Endothelial cell (in vitro differentiated cells): ENCODE results near the gene ETNK1. TPM values are rescaled to one million over a fixed set of nuclear protein-coding genes. Genes with fewer than 3 reads are reported as not detected.

ENCODE experiments used
- DNase-seq: peaks from one replicate; pipeline ENCODE4 v3.0.0; 2021; ENCODE audit warnings: low spot score
- H3K27ac Mint-ChIP-seq: one replicate; pipeline ENCODE4 v1.8.0; 2021; ENCODE audit warnings: mixed read lengths, inconsistent platforms; ENCODE audit not compliant: unreplicated experiment
- H3K27me3 Mint-ChIP-seq: one replicate; pipeline ENCODE4 v1.8.0; 2021; ENCODE audit warnings: mild to moderate bottlenecking, moderate library complexity, mixed read lengths, inconsistent platforms; ENCODE audit not compliant: unreplicated experiment
- H3K36me3 Mint-ChIP-seq: one replicate; pipeline ENCODE4 v1.8.0; 2021; ENCODE audit warnings: mild to moderate bottlenecking, low read depth, mixed read lengths, inconsistent platforms; ENCODE audit not compliant: unreplicated experiment
- H3K4me1 Mint-ChIP-seq: one replicate; pipeline ENCODE4 v1.8.0; 2021; ENCODE audit warnings: mild to moderate bottlenecking, mixed read lengths, inconsistent platforms; ENCODE audit not compliant: unreplicated experiment
- H3K4me3 Mint-ChIP-seq: one replicate; pipeline ENCODE4 v1.8.0; 2021; ENCODE audit warnings: mild to moderate bottlenecking, mixed read lengths, inconsistent platforms; ENCODE audit not compliant: unreplicated experiment
- H3K9me3 Mint-ChIP-seq: one replicate; pipeline ENCODE4 v1.8.0; 2021; ENCODE audit warnings: mixed read lengths, inconsistent platforms; ENCODE audit not compliant: unreplicated experiment
- total RNA-seq: library from RNA; stranded (reverse); fragmentation: NEBNext Ultra II Directional; extraction: Animal tissue kit (Norgen Biotek cat#: 25700); gene quantifications from one replicate; pipeline ENCODE4 v1.2.1, GENCODE V29; 2021; ENCODE audit not compliant: unreplicated experiment
- TF ChIP-seq, protein P1 (sequence below): fragments of 200-600 bp; sonication (generic); IDR thresholded peaks from one replicate; pipeline ENCODE4 v1.5.0; 2021; ENCODE audit warnings: antibody characterized with exemption; ENCODE audit not compliant: unreplicated experiment

The ETNK1 gene
- total RNA-seq, 1 donor from 2014 or later = 68.9 TPM

DNA sequence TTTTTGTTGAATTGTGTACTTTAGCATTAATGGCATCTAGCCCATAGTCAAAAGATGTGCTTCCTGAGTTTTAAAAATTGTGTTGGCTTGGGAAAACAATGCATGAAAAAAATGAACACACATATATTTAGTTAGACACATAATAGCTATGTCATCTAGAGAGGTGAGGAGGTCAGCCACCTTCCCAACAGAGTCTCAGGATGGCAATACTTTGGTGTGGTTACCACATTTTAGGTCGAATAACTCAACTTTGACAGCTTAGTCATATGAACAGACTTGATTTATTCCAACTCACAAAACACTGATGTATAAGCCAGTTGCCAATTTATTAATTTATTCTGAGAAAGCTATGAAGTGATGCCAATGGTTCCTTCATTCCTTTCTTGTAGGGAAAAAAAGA, 114.0 kb downstream of the ETNK1 start:
- TF ChIP-seq, protein P1, sequence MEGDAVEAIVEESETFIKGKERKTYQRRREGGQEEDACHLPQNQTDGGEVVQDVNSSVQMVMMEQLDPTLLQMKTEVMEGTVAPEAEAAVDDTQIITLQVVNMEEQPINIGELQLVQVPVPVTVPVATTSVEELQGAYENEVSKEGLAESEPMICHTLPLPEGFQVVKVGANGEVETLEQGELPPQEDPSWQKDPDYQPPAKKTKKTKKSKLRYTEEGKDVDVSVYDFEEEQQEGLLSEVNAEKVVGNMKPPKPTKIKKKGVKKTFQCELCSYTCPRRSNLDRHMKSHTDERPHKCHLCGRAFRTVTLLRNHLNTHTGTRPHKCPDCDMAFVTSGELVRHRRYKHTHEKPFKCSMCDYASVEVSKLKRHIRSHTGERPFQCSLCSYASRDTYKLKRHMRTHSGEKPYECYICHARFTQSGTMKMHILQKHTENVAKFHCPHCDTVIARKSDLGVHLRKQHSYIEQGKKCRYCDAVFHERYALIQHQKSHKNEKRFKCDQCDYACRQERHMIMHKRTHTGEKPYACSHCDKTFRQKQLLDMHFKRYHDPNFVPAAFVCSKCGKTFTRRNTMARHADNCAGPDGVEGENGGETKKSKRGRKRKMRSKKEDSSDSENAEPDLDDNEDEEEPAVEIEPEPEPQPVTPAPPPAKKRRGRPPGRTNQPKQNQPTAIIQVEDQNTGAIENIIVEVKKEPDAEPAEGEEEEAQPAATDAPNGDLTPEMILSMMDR = no peak
- no peak overlapping the region for H3K4me3 Mint-ChIP-seq

More for the DNA sequence above, 114.0 kb downstream of the ETNK1 start:
- DNase-seq = no peak
- no peaks in the 10 kb centered on the region for H3K4me1 Mint-ChIP-seq
- no peaks in the 10 kb centered on the region for H3K9me3 Mint-ChIP-seq
- no peaks in the 10 kb centered on the region for H3K36me3 Mint-ChIP-seq
- H3K27ac Mint-ChIP-seq = no peak overlapping the region
- no peaks in the 10 kb centered on the region for H3K27me3 Mint-ChIP-seq

Other genes with a start within 250 kb of the ETNK1 start
- 22.4 TPM for gene C2CD5, start 80.6 kb upstream of the ETNK1 start, total RNA-seq